H1 (cell line): ENCODE results near the gene RB1. TPM values are rescaled to one million over a fixed set of nuclear protein-coding genes. Genes with fewer than 3 reads are reported as not detected.

Source experiments
- CHD7 ChIP-seq: fragments of 300-600 bp; sonication (generic); IDR thresholded peaks from 2 replicates; pipeline ENCODE4 v1.7.1; 2012; ENCODE audit warnings: low read length, moderate library complexity, mild to moderate bottlenecking, inconsistent platforms; ENCODE audit not compliant: insufficient replicate concordance
- polyA plus RNA-seq, 7 experiments: library from polyadenylated mRNA; depleted of rRNA in 3 of 7; stranded (reverse) in 5 of 7; unstranded in 2 of 7; fragments of >200 nt in 5 of 7; fragments of 200-250 nt in 2 of 7; gene quantifications; 1 replicate in 5 of 7; 2 replicates in 1 of 7; 4 replicates in 1 of 7; pipeline versions ENCODE4 v1.2.1 to v1.2.3, GENCODE V29; 2011 to 2013; ENCODE audit warnings: missing spikeins in 2 of 7, mixed read lengths in 2 of 7
- total RNA-seq: library from RNA; stranded (reverse); fragmentation: NEBNext Ultra II Directional; extraction: Animal tissue kit (Norgen Biotek cat#: 25700); gene quantifications from 2 replicates; pipeline ENCODE4 v1.2.1, GENCODE V29; 2021

The RB1 gene
- total and polyA plus RNA-seq, 2 of the 8 experiments (the other 6 are each of a cell fraction or from before 2014, with no cell fraction given) = 4.1 to 17.5 TPM

- TF ChIP-seq CHD7 = no peak
These were observed 6.3 kb upstream of the RB1 start (continued) for GRCh38 chr13:48297131-48297786.
